ENCODE results near the gene CADPS2. TPM values are rescaled to one million over a fixed set of nuclear protein-coding genes. Genes with fewer than 3 reads are reported as not detected.

Gene CADPS2
- total RNA-seq, 1 donor from 2014 or later, result 0.22 TPM

DNA sequence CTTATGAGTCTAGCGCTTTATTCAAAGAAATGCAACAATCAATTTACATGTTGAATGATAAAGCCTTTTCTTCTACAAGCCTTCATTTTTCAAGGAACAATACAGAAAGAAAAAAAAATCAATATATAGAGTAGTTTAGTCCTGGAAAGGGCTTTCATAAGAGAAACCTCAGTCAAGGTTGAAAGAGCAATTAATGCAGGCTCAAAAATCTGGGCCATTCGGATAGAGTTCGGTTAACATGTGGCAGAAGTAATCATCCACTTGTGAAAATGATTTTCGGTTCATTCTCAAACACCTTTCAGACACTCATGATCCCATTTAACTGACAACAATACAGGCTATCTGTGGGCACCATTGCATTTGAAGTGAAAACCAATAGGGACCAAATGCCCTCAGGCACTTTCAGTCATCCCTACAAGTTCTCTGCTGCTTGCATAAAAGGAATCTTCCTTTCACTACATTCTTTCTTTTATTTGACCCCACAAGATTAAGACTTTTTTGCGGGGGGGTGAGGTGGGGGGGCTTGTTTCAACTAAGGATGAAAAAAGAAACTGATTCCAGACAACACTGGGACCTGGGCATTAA, 365.2 kb downstream of the CADPS2 start:
- no peak for DNase-seq
- no peaks in the 10 kb centered on the region for H3K36me3 Mint-ChIP-seq (ENCODE audit: unreplicated experiment)
- no peak overlapping the region for H3K4me3 Mint-ChIP-seq (ENCODE audit: unreplicated experiment)
- TF ChIP-seq, protein P1, sequence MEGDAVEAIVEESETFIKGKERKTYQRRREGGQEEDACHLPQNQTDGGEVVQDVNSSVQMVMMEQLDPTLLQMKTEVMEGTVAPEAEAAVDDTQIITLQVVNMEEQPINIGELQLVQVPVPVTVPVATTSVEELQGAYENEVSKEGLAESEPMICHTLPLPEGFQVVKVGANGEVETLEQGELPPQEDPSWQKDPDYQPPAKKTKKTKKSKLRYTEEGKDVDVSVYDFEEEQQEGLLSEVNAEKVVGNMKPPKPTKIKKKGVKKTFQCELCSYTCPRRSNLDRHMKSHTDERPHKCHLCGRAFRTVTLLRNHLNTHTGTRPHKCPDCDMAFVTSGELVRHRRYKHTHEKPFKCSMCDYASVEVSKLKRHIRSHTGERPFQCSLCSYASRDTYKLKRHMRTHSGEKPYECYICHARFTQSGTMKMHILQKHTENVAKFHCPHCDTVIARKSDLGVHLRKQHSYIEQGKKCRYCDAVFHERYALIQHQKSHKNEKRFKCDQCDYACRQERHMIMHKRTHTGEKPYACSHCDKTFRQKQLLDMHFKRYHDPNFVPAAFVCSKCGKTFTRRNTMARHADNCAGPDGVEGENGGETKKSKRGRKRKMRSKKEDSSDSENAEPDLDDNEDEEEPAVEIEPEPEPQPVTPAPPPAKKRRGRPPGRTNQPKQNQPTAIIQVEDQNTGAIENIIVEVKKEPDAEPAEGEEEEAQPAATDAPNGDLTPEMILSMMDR (IDR thresholded peaks at IDR 0.05; ENCODE audit: partially characterized antibody, unreplicated experiment), result no peak
- H3K27me3 Mint-ChIP-seq (ENCODE audit: unreplicated experiment), result no peaks in the 10 kb centered on the region
- peaks cover 10% of the 10 kb centered on the region for H3K4me1 Mint-ChIP-seq (ENCODE audit: low read depth, unreplicated experiment)
- no peaks in the 10 kb centered on the region for H3K9me3 Mint-ChIP-seq (ENCODE audit: unreplicated experiment)
- no peak overlapping the region for H3K27ac Mint-ChIP-seq (ENCODE audit: unreplicated experiment)

DNA sequence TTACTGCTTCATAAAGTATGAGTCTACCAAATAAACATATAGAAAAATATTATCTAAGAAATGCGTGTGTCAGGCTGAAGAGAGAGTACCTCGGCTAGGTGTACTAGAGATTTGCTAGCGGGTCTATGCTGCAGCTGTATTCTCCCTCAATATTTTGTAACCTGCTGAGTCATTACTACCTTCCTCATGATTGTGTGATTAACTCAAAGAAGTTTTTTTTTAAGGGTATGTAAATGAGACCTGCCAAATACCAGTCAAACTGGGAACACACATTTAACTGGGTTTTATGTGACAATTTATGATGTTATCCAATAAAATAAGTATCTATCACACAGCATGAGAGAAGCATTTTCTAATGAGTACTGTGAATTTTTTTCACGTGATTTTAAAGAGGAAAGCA, 367.8 kb downstream of the CADPS2 start:
- Mint-ChIP-seq H3K27ac (ENCODE audit: unreplicated experiment) (no peak overlapping the region), H3K4me3 (ENCODE audit: unreplicated experiment) (no peak overlapping the region), H3K27me3 (ENCODE audit: unreplicated experiment) (no peaks in the 10 kb centered on the region)

DNA sequence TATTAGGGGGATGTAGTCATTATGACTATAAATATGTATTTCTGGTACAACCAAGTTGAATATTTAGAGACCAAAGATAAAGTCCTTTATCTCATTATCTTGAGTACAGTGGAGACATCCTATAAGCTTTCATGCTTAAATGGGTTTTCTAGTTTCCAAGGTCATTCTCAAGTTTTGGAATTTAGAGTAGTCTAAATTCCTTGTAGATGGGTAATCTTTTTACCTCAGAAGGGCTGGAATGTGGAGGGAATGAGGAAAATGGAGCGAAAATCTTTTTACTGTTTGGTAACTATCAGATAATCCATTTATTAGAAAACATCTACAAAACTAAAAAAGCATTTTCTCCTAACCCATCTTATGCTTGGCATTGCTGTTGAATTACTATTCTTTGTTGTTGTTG, 368.7 kb downstream of the CADPS2 start:
- DNase-seq, result no peak
- Mint-ChIP-seq H3K27ac (ENCODE audit: unreplicated experiment) (no peak overlapping the region), H3K4me3 (ENCODE audit: unreplicated experiment) (no peak overlapping the region), H3K27me3 (ENCODE audit: unreplicated experiment) (no peaks in the 10 kb centered on the region), H3K9me3 (ENCODE audit: unreplicated experiment) (no peaks in the 10 kb centered on the region), H3K36me3 (ENCODE audit: unreplicated experiment) (no peaks in the 10 kb centered on the region), H3K4me1 (ENCODE audit: low read depth, unreplicated experiment) (peaks cover 10% of the 10 kb centered on the region)
- TF ChIP-seq, protein P1 (IDR thresholded peaks at IDR 0.05; ENCODE audit: partially characterized antibody, unreplicated experiment), result no peak

More for the DNA sequence above, 367.8 kb downstream of the CADPS2 start:
- TF ChIP-seq, protein P1 (IDR thresholded peaks at IDR 0.05; ENCODE audit: partially characterized antibody, unreplicated experiment), result no peak
- H3K36me3 Mint-ChIP-seq (ENCODE audit: unreplicated experiment), result no peaks in the 10 kb centered on the region
- H3K9me3 Mint-ChIP-seq (ENCODE audit: unreplicated experiment), result no peaks in the 10 kb centered on the region
- peaks cover 10% of the 10 kb centered on the region for H3K4me1 Mint-ChIP-seq (ENCODE audit: low read depth, unreplicated experiment)
- DNase-seq, result no peak

DNA sequence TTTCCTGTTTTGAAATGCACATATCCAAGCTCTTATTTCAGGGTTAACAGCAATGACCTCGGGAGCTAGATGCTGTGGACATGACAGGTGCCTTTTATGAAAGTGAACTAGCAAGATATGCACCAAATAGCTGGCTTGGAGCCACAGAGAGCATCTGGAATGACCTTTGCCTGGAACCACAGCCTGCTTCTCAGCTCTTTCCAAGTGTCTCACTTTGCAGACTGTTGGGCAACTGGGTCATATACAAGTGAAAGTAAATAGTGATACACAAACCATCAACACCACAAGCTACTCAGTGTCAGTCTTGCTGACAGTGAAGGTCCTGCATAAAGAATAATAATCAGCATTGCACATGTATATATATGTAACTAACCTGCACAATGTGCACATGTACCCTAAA, 370.9 kb downstream of the CADPS2 start:
- no peak for DNase-seq
- TF ChIP-seq, protein P1 (IDR thresholded peaks at IDR 0.05; ENCODE audit: partially characterized antibody, unreplicated experiment), result no peak
- Mint-ChIP-seq H3K9me3 (ENCODE audit: unreplicated experiment) (no peaks in the 10 kb centered on the region), H3K36me3 (ENCODE audit: unreplicated experiment) (no peaks in the 10 kb centered on the region), H3K27ac (ENCODE audit: unreplicated experiment) (no peak overlapping the region), H3K4me3 (ENCODE audit: unreplicated experiment) (no peak overlapping the region), H3K27me3 (ENCODE audit: unreplicated experiment) (no peaks in the 10 kb centered on the region), H3K4me1 (ENCODE audit: low read depth, unreplicated experiment) (no peaks in the 10 kb centered on the region)

DNA sequence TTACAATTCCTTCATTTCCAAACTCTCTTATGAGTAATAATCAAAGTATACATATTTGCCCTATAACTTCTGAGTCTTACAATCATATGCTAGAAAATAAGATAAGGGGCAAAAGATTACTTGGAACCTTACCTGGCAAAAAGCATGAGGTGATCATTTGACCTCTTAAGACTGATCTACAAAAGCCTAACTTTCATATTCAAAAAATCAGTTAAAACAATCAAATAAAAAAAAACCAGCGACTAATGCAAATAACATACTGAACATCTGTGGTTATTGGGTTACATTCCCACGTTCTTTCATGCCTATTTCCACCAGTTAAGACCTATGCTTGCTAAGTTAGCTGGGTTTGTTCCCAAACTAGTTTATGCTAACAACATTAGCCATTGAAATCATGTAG, 375.0 kb downstream of the CADPS2 start:
- no peak for DNase-seq
- Mint-ChIP-seq H3K27ac (ENCODE audit: unreplicated experiment) (no peak overlapping the region), H3K36me3 (ENCODE audit: unreplicated experiment) (no peaks in the 10 kb centered on the region), H3K4me3 (ENCODE audit: unreplicated experiment) (no peak overlapping the region), H3K27me3 (ENCODE audit: unreplicated experiment) (no peaks in the 10 kb centered on the region), H3K4me1 (ENCODE audit: low read depth, unreplicated experiment) (no peaks in the 10 kb centered on the region), H3K9me3 (ENCODE audit: unreplicated experiment) (no peaks in the 10 kb centered on the region)
- TF ChIP-seq, protein P1 (IDR thresholded peaks at IDR 0.05; ENCODE audit: partially characterized antibody, unreplicated experiment), result no peak
